Measurements from ENCODE around the gene GANC.

GANC gene

DNA sequence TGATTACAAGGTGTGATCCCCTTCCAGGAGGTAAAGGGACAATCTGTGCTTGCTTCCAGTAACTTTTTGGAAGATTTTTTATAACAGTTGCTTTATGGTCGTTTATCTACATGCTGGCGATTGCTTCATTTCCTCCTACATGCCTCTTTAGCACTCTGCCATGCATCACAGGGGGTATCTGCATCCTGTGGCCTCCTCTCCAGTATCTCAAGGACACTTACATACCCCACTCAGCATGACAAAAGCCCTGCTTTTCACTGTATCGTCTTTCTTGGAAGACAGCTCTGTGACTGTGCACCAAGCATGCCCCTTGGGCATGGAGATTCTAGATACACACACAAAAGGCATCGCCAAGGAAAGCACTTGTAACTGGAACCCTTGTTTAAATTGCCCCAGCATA lies 111.6 kb downstream of the GANC start:
- no peak for DNase-seq (ENCODE audit: low read depth)

DNA sequence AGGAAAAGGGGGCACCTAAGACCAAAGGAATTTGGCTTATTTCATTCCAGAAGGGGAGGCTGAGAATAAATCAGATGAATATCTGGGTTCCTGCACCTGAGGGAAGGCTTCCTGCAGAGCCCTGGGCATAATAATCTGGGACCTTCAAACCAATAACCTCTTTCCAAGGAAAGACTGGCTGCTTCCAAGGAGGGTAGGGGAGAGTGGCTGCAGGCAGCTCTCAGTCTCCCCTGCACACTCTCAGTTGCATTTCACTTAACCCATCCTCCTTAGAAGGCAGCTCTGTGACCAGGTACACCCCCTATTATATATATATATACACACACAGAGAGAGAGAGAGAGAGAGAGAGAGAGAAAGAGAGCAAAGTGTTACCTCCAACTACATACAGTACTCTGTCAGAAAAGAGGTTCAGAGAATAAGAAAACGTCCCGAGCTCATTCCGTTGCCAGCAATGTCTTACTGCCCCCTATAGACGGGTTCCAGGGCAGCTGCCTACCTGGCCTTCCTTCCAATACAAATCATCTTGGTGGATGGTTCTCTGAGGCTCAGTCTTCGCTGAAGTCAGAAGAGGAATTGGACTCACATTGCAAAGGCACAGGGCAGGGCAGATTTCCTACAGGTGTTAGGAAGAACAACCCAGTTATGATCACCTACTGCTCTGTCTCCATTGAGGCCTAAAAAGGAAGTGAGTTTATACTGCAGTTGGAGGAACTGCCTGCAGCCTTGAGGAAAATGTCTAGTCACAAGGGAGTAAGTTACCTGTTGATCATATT lies 112.4 kb downstream of the GANC start:
- no peak for DNase-seq (ENCODE audit: low read depth)

DNA sequence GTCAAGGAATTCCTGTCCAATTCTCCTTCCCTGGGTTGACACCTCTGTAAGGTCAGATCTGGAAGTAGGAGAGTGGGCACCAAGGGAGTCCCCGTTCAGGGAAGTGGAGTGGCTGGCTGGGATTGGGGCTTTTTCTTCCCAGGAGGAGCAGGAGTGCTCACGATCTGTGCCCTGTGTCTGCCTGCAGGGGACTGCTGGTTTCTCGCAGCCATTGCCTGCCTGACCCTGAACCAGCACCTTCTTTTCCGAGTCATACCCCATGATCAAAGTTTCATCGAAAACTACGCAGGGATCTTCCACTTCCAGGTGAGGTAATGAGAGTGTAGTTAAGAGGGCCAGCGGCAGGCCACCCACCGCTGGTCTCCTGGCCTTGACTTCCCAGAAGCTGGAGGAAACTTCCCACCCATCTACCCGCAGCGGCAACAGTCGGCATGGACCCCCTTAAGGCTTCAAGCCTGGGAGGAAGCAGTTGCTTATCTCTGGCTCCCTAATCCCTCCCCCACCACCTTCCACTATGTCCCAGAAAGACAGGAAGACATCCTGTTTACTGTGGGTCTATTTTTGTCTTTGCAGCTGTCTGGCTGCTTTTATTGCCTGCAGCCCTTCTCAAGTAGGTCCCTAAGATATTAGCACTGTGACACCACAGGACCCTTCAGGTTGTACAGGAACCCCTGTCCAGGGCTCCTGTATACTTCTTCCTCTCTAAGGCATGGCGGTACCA lies 113.1 kb downstream of the GANC start:
- DNase-seq (ENCODE audit: low read depth) = no peak

DNA sequence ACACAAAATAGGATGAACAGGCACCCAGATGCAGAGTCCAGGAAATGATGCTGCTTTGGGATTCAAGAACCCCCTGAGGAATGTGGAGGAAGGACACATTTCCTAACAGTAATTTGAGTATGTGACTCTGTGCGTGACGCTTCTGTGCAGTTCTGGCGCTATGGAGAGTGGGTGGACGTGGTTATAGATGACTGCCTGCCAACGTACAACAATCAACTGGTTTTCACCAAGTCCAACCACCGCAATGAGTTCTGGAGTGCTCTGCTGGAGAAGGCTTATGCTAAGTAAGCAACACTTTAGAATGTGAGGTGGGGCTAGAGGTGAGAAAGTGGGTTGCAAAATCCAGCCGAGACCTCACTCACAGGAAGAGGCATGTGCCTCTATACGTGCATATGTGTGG lies 114.6 kb downstream of the GANC start:
- no peak for DNase-seq (ENCODE audit: low read depth)

DNA sequence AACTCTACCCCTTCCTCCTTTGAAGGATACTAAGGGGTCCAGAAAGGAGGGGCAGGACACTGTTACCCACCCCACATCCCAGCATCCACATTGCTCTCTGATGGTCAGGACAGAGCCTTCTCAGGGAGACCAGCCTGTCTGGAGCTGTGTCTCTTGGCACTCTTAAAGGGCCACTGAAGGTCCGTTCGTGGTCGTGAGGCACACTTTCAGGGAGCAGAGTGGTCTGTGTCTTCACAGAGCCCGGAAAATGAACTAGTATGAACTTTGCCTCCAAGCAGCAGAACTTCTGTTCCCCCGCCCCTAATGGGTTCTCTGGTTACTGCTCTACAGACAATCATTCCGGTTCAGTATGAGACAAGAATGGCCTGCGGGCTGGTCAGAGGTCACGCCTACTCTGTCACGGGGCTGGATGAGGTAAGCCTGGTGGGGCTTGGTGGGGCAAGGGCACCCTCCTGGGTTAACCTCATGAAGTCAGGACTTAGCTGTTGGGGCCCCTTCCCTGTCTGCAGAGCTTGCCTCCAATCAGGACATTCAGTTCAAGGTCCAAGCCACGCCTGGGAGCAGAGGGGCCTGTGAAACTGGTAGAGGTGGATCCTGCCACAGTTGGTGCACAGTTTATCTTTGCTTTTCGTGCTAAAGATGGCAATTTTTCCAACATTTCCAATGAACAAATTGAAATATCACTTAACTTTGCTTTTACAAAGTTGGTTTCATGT lies 119.5 kb downstream of the GANC start:
- DNase-seq (ENCODE audit: low read depth) = no peak

DNA sequence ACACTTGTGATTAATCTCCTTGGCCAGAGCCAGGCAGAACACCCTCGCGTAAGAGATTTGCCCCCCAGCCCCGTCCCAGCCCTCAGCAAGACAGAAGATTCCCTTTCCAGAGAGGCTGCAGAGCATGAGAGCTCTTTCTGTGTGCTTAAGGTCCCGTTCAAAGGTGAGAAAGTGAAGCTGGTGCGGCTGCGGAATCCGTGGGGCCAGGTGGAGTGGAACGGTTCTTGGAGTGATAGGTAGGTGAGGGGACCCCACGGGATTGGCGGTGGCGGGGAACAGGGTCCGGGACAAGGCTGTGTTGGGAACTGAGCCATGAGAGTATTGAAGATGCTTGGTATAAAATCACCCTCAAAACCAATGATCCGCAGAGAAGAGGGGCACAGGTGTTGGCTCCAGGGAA lies 121.1 kb downstream of the GANC start:
- DNase-seq (ENCODE audit: low read depth) = no peak

DNA sequence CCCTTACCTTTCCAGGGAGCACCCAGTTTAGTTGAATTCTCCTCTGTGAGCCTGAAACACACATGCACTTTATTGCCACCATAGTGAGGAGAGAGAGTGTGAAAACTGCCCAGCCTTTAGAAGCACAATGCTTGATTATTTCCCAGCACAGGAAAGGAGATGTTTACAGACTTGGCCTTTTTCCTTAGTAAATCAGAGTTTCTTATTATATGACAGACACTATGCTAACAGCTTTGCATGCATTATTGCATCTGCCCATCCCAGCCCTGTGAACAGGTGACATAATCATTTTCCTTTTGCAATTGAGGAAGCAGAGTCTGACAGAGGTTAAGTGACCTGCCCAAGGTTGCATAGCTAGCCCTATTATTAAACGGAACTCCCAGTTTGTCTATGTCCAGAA lies 122.8 kb downstream of the GANC start:
- DNase-seq (ENCODE audit: low read depth) = no peak

DNA sequence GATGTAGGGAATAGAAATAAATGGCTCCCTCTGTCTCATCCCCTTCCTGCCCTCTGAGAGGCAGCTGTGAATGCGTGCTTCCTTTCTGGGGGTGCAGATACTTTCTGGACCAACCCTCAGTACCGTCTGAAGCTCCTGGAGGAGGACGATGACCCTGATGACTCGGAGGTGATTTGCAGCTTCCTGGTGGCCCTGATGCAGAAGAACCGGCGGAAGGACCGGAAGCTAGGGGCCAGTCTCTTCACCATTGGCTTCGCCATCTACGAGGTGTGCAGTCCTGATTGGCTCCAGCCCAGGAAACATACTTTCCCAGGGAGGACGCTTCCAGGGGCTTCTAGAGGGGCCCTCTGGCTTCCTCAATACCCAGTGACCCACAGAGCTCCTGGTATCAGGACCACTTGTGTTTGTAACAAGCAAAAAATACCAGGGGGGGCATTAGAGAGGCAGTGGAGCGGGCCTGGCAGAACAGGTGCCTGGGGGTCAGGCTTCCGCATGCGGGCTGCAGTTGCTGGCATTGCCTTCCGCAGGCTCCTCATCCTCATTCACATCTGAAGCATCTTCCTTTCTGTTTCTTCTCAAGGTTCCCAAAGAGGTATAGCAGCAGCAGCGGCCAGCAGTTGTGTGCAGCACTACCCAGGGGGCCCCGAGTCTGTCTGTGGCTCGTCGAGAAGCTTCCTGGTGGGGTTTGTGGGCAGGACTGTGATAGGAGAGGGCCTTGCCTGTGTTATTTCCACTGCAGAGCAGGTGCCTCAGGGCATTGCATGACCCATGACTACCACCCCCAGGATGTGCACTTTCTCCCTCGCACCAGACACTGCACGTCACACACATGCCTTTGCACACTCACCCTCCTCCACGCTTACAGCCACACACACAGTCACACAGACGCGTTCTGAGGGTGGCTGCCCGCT lies 128.8 kb downstream of the GANC start:
- DNase-seq (ENCODE audit: low read depth) = no peak

DNA sequence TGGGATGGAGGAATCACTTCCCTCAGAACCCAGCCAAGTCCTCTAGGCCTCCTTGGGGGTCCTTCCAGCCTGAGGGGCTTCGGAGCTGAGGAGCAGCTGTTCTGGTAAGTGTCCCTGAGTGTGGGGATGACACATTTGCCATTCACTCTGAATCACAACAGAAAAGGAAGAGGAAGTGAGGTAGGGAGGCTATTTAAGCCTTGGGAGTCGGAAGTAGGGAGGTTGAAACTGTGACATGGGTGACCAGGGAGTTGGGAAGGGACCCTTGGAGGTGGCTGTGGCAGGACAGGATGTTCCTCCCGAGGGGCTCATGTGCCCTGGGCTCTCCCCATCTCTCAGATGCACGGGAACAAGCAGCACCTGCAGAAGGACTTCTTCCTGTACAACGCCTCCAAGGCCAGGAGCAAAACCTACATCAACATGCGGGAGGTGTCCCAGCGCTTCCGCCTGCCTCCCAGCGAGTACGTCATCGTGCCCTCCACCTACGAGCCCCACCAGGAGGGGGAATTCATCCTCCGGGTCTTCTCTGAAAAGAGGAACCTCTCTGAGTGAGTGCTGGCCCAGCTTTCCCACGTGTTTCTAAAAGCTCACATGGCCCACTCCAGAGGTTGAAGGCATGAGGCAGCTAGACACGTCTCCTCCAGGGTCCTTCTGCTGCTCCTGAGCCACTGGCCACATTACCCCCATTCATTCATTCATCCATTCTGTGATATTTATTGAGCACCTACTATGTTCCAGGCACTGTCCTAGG lies 129.6 kb downstream of the GANC start:
- no peak for DNase-seq (ENCODE audit: low read depth)

DNA sequence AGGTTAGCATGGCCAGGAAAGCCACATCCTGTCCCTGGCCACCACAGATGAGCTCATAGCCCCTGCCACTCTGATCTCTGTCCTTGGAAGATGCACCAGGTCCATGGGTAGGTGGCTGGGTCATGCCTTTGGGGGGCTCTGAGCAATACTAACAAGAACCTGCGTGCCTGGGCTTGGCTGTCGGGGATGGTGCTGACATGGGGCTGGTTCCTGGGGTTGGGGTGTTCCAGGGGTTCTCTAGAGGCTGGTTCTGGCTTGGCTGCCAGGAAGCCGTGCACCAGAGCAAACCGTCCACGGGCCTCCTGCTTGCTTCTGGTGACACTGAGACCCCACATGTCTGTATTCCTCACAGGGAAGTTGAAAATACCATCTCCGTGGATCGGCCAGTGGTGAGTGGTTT lies 130.4 kb downstream of the GANC start:
- no peak for DNase-seq (ENCODE audit: low read depth)

DNA sequence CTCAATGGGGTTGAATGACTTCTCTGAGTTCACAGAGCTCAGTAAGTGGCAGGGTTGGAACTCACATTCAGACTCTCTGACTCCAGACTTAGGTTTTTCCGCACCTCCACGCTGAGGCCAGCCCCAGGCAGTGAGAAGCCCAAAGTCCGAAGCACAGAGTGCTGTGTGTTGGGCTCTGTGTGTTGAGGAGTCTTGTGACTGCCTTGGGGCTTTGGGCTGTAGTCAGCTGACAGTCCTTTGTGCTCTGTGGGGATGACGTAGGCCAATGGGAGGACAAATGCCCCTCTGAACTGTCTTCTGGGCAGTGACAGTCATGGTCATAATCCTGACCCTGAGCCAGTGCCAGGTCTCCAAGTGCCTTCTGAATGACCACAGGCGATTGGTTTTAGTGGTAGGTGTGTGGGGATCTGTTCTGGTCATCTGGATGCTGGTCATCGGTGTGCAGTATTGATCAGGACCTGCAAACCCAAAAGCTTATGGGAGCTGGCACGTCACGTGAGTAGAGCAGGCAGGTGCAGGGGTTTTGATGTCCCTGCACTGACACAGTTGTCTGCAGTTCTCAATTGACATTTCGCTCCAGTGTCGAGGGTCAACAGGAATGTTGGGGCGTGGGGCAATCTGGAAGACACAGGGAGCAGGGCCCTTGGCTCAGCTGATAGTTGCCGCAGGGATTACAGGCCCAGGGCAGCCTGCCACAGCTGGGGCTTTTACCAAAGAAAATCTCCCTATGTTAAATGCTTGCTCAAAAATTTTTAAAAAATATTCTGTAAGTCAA lies 131.6 kb downstream of the GANC start:
- no peak for DNase-seq (ENCODE audit: low read depth)

DNA sequence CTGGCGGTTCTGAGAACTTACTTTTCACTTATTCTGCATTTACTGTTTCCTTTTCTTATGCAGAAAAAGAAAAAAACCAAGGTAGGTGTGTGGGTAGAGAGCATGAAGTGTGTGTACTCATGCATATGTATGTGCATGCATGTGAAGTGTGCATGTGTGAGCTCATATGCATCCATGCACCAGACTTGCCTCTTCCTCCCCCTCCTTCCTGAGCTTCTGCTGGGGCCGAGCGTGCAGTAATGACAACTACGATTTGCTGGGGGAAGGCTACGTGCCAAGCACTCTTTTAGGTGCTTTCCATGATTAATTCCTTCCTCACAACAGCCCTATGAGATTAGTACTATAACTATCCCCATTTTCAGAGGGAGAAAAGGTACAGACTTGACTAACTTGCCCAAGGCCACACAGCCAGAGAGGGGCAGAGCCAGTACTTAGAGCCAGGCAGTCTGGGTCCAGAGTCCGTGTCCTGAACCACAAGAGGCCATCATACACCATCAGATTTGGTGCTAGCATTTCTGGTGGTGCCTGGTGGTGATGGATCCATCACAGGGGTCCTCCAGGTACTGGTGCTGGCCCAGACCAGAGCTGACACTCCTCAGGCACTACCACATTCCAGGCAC lies 133.0 kb downstream of the GANC start:
- no peak for DNase-seq (ENCODE audit: low read depth)
